Ishikawa (cell line): ENCODE measurements around the gene EVX2.

ENCODE experiments used
- CEBPB ChIP-seq: IDR thresholded peaks from 2 replicates; pipeline ENCODE4 v1.6.1; 2012
- CREB1 ChIP-seq: IDR thresholded peaks from 2 replicates; pipeline ENCODE4 v1.6.1; 2012; ENCODE audit warnings: low read depth
- EGR1 ChIP-seq: IDR thresholded peaks from 2 replicates; pipeline ENCODE4 v1.6.1; 2012
- EP300 ChIP-seq: IDR thresholded peaks from 2 replicates; pipeline ENCODE4 v1.6.1; 2012; ENCODE audit warnings: borderline replicate concordance
- FOXM1 ChIP-seq: IDR thresholded peaks from 2 replicates; pipeline ENCODE4 v1.6.1; 2012; ENCODE audit warnings: low read depth, borderline replicate concordance
- MAX ChIP-seq: IDR thresholded peaks from 2 replicates; pipeline ENCODE4 v1.6.1; 2012
- NFIC ChIP-seq: IDR thresholded peaks from 2 replicates; pipeline ENCODE4 v1.6.1; 2012
- RAD21 ChIP-seq: IDR thresholded peaks from 2 replicates; pipeline ENCODE4 v1.6.1; 2012; ENCODE audit warnings: low read depth
- REST ChIP-seq: IDR thresholded peaks from 2 replicates; pipeline ENCODE4 v1.6.1; 2012; ENCODE audit warnings: low read depth, mild to moderate bottlenecking
- TAF1 ChIP-seq: IDR thresholded peaks from 2 replicates; pipeline ENCODE4 v1.6.1; 2012; ENCODE audit warnings: low read depth, mild to moderate bottlenecking
- TCF12 ChIP-seq: IDR thresholded peaks from 2 replicates; pipeline ENCODE4 v1.6.1; 2012; ENCODE audit warnings: low read depth
- TEAD4 ChIP-seq: IDR thresholded peaks from 2 replicates; pipeline ENCODE4 v1.6.1; 2012
- USF1 ChIP-seq: IDR thresholded peaks from 2 replicates; pipeline ENCODE4 v1.6.1; 2012
- YY1 ChIP-seq: IDR thresholded peaks from 2 replicates; pipeline ENCODE4 v1.6.1; 2012; ENCODE audit warnings: low read depth
- ZBTB7A ChIP-seq: IDR thresholded peaks from 2 replicates; pipeline ENCODE4 v1.6.1; 2012; ENCODE audit warnings: low read depth

The EVX2 gene

GRCh38 chr2:176083796-176084261, at the start of gene EVX2:
TSS of gene EVX2 (minus strand) at chr2:176083962. CDS start at chr2:176083776, 186 bp downstream.
- TF ChIP-seq USF1, result no peak
- TF ChIP-seq NFIC, result no peak
- TF ChIP-seq RAD21, result no peak
- no peak for TF ChIP-seq REST
- no peak for TF ChIP-seq TEAD4
- no peak for TF ChIP-seq TAF1

- TF ChIP-seq TAF1, result no peak
- TF ChIP-seq REST, result no peak
- TF ChIP-seq CEBPB, result no peak
- no peak for TF ChIP-seq EGR1
- TF ChIP-seq USF1, result no peak
- no peak for TF ChIP-seq ZBTB7A
- no peak for TF ChIP-seq YY1
- no peak for TF ChIP-seq FOXM1
- TF ChIP-seq EP300, result no peak
Measured at GRCh38 chr2:176133389-176133788, 49.6 kb upstream of the EVX2 start.

- TF ChIP-seq TCF12 (no peak), ZBTB7A (no peak), REST (no peak), EP300 (no peak), FOXM1 (no peak), CEBPB (no peak), NFIC (no peak)
Measured at GRCh38 chr2:176132205-176133171, 48.7 kb upstream of the EVX2 start.

- no peak for TF ChIP-seq CREB1
- no peak for TF ChIP-seq EGR1
- no peak for TF ChIP-seq YY1
- TF ChIP-seq MAX, result no peak
- no peak for TF ChIP-seq EP300
- no peak for TF ChIP-seq TAF1
- TF ChIP-seq TEAD4, result no peak
- no peak for TF ChIP-seq TCF12
- TF ChIP-seq NFIC, result no peak
- TF ChIP-seq USF1, result no peak
- no peak for TF ChIP-seq CEBPB
- TF ChIP-seq ZBTB7A, result no peak
- TF ChIP-seq FOXM1, result no peak
- no peak for TF ChIP-seq REST
- TF ChIP-seq RAD21, result no peak
Measured at GRCh38 chr2:176131848-176132158, 48.0 kb upstream of the EVX2 start.
